Mucosa of stomach (tissue), 1 donor: ENCODE measurements around the gene TCF19.

Experiments used
- H3K27me3 ChIP-seq: one replicate; pipeline ENCODE4 v1.7.0; 2013; ENCODE audit warnings: mild to moderate bottlenecking, low read length; ENCODE audit not compliant: control insufficient read depth, insufficient read depth
- H3K36me3 ChIP-seq: one replicate; pipeline ENCODE4 v1.7.0; 2013; ENCODE audit warnings: low read length; ENCODE audit not compliant: control insufficient read depth, insufficient read depth
- H3K4me1 ChIP-seq: one replicate; pipeline ENCODE4 v1.7.0; 2013; ENCODE audit warnings: mild to moderate bottlenecking, low read length; ENCODE audit not compliant: control insufficient read depth, insufficient read depth
- H3K4me3 ChIP-seq: one replicate; pipeline ENCODE4 v1.7.0; 2013; ENCODE audit warnings: low read length
- H3K9ac ChIP-seq: one replicate; pipeline ENCODE4 v1.7.0; 2013; ENCODE audit warnings: mild to moderate bottlenecking, low read length, moderate library complexity
- H3K9me3 ChIP-seq: one replicate; pipeline ENCODE4 v1.7.0; 2013; ENCODE audit warnings: mild to moderate bottlenecking, low read length, moderate library complexity; ENCODE audit not compliant: control insufficient read depth
- donor health status: Pancreatic carcinoma.

TCF19 gene

GRCh38 chr6:31120151-31120915, 38.1 kb upstream of the TCF19 start, which contains the start of gene CDSN:
TSS of gene CDSN (minus strand) at chr6:31120446. CDS start at chr6:31120419, 27 bp downstream.
- Histone ChIP-seq H3K27me3 (no peaks in the 10 kb centered on the region), H3K4me3 (no peak within 1 kb of the TSS), H3K9me3 (no peaks in the 10 kb centered on the region), H3K4me1 (peaks cover 24% of the 10 kb centered on the region), H3K36me3 (no peaks in the 10 kb centered on the region), H3K9ac (no peak within 1 kb of the TSS)

GRCh38 chr6:31121131-31121790, 37.1 kb upstream of the TCF19 start:
- Histone ChIP-seq H3K9ac (no peak overlapping the region), H3K4me3 (no peak overlapping the region), H3K4me1 (peaks cover 25% of the 10 kb centered on the region), H3K27me3 (no peaks in the 10 kb centered on the region), H3K36me3 (peaks cover 3% of the 10 kb centered on the region), H3K9me3 (no peaks in the 10 kb centered on the region)

- no peaks in the 10 kb centered on the region for H3K9me3 ChIP-seq
- peaks cover 4% of the 10 kb centered on the region for H3K36me3 ChIP-seq
- H3K9ac ChIP-seq = no peak overlapping the region
- H3K27me3 ChIP-seq = no peaks in the 10 kb centered on the region
- peaks cover 38% of the 10 kb centered on the region for H3K4me1 ChIP-seq
- H3K4me3 ChIP-seq = no peak overlapping the region
Observed at GRCh38 chr6:31122791-31123706, 35.3 kb upstream of the TCF19 start.

GRCh38 chr6:31125162-31125561, 33.2 kb upstream of the TCF19 start:
- H3K4me3 ChIP-seq = no peak overlapping the region
- H3K9ac ChIP-seq = no peak overlapping the region
- H3K4me1 ChIP-seq = peaks cover 38% of the 10 kb centered on the region
- no peaks in the 10 kb centered on the region for H3K9me3 ChIP-seq
- no peaks in the 10 kb centered on the region for H3K27me3 ChIP-seq
- H3K36me3 ChIP-seq = peaks cover 4% of the 10 kb centered on the region

- H3K4me3 ChIP-seq = no peak overlapping the region
- H3K9me3 ChIP-seq = no peaks in the 10 kb centered on the region
- H3K36me3 ChIP-seq = peaks cover 4% of the 10 kb centered on the region
- no peaks in the 10 kb centered on the region for H3K27me3 ChIP-seq
- H3K4me1 ChIP-seq = peaks cover 38% of the 10 kb centered on the region
- peak overlapping the region; percentile 38 for H3K9ac ChIP-seq
Observed at GRCh38 chr6:31125586-31126363, 32.6 kb upstream of the TCF19 start.

GRCh38 chr6:31126396-31127175, 31.8 kb upstream of the TCF19 start:
- Histone ChIP-seq H3K27me3 (no peaks in the 10 kb centered on the region), H3K4me1 (peaks cover 38% of the 10 kb centered on the region), H3K9me3 (no peaks in the 10 kb centered on the region), H3K4me3 (no peak overlapping the region), H3K9ac (peak overlapping the region; percentile 38), H3K36me3 (peaks cover 4% of the 10 kb centered on the region)

GRCh38 chr6:31128093-31128676, 30.2 kb upstream of the TCF19 start:
- Histone ChIP-seq H3K27me3 (no peaks in the 10 kb centered on the region), H3K4me3 (no peak overlapping the region), H3K4me1 (peaks cover 33% of the 10 kb centered on the region), H3K36me3 (peaks cover 4% of the 10 kb centered on the region), H3K9ac (no peak overlapping the region), H3K9me3 (no peaks in the 10 kb centered on the region)

GRCh38 chr6:31129130-31129529, 29.3 kb upstream of the TCF19 start:
- Histone ChIP-seq H3K4me1 (peaks cover 33% of the 10 kb centered on the region), H3K9ac (no peak overlapping the region), H3K4me3 (no peak overlapping the region), H3K36me3 (peaks cover 4% of the 10 kb centered on the region), H3K9me3 (no peaks in the 10 kb centered on the region), H3K27me3 (no peaks in the 10 kb centered on the region)

GRCh38 chr6:31130751-31131150, 27.6 kb upstream of the TCF19 start:
- no peaks in the 10 kb centered on the region for H3K9me3 ChIP-seq
- no peak overlapping the region for H3K9ac ChIP-seq
- H3K4me3 ChIP-seq = no peak overlapping the region
- peaks cover 4% of the 10 kb centered on the region for H3K36me3 ChIP-seq
- H3K4me1 ChIP-seq = peaks cover 21% of the 10 kb centered on the region
- H3K27me3 ChIP-seq = no peaks in the 10 kb centered on the region

- H3K9ac ChIP-seq = no peak overlapping the region
- no peaks in the 10 kb centered on the region for H3K9me3 ChIP-seq
- no peak overlapping the region for H3K4me3 ChIP-seq
- H3K4me1 ChIP-seq = peaks cover 13% of the 10 kb centered on the region
- H3K27me3 ChIP-seq = no peaks in the 10 kb centered on the region
- H3K36me3 ChIP-seq = no peaks in the 10 kb centered on the region
Observed at GRCh38 chr6:31131595-31131994, 26.8 kb upstream of the TCF19 start.
